SH-SY5Y (cell line): Measurements from ENCODE around the gene ARL10.

Source experiments
- GATA2 ChIP-seq: IDR thresholded peaks from 2 replicates; pipeline ENCODE4 v1.6.1; 2011; ENCODE audit warnings: mild to moderate bottlenecking, low read depth, low read length
- GATA3 ChIP-seq: IDR thresholded peaks from 2 replicates; pipeline ENCODE4 v1.6.1; 2011; ENCODE audit warnings: low read depth, mild to moderate bottlenecking, low read length, moderate library complexity

- TF ChIP-seq GATA2: no peak
- TF ChIP-seq GATA3: no peak
Measured at GRCh38 chr5:176396330-176396729, 31.0 kb downstream of the ARL10 start.
